CD4-positive, CD25-positive, alpha-beta regulatory T cell (primary cell): ENCODE measurements around the gene COL21A1. TPM values are rescaled to one million over a fixed set of nuclear protein-coding genes. Genes with fewer than 3 reads are reported as not detected.

Experiments used
- ATAC-seq, 2 donors: fragments of 150-1000 bp; cut with Tn5 transposase; one replicate each; pipeline ENCODE4 v1.10.0; 2021; ENCODE audit warnings: low read depth in 2 of 2, moderate number of reproducible peaks in 2 of 2, moderate library complexity in 1 of 2
- DNase-seq, 3 donors: peaks; one replicate each; pipeline versions ENCODE4 v3.0.0 to v3.0.0-alpha.2; 2012 to 2022; ENCODE audit warnings: mixed read lengths in 1 of 3
- H3K27ac ChIP-seq: one replicate; pipeline ENCODE4 v1.7.0; 2013; ENCODE audit warnings: mild to moderate bottlenecking, low read length; ENCODE audit not compliant: insufficient read depth, poor library complexity, severe bottlenecking
- H3K27me3 ChIP-seq: one replicate; pipeline ENCODE4 v1.7.0; 2013; ENCODE audit warnings: low read length; ENCODE audit not compliant: control insufficient read depth, insufficient read depth
- H3K36me3 ChIP-seq: one replicate; pipeline ENCODE4 v1.7.0; 2013; ENCODE audit warnings: mild to moderate bottlenecking, low read length, moderate library complexity; ENCODE audit not compliant: control insufficient read depth, insufficient read depth
- H3K4me1 ChIP-seq: 2 replicates; pipeline ENCODE4 v1.7.0; 2013; ENCODE audit warnings: mild to moderate bottlenecking, low read length; ENCODE audit not compliant: insufficient read depth, control insufficient read depth, poor library complexity, severe bottlenecking
- H3K4me3 ChIP-seq: one replicate; pipeline ENCODE4 v1.7.0; 2013; ENCODE audit warnings: low read depth, mild to moderate bottlenecking, low read length, moderate library complexity
- H3K9me3 ChIP-seq, 2 experiments: 1 replicate in 1 of 2; 2 replicates in 1 of 2; pipeline ENCODE4 v1.7.0; 2013; ENCODE audit warnings: low read length in 2 of 2, mild to moderate bottlenecking in 1 of 2, moderate library complexity in 1 of 2; ENCODE audit not compliant: control insufficient read depth in 2 of 2
- H3K27ac Mint-ChIP-seq, 3 donors: one replicate each; pipeline ENCODE4 v1.8.0; 2020 to 2022; ENCODE audit warnings: mild to moderate bottlenecking in 3 of 3, mixed read lengths in 3 of 3, moderate library complexity in 2 of 3
- H3K27me3 Mint-ChIP-seq: one replicate; pipeline ENCODE4 v1.8.0; 2022; ENCODE audit warnings: mild to moderate bottlenecking, mixed read lengths
- H3K36me3 Mint-ChIP-seq: one replicate; pipeline ENCODE4 v1.8.0; 2020; ENCODE audit warnings: mixed read lengths
- H3K4me1 Mint-ChIP-seq, 4 donors: one replicate each; pipeline ENCODE4 v1.8.0; 2020 to 2022; ENCODE audit warnings: mixed read lengths in 4 of 4, mild to moderate bottlenecking in 1 of 4
- H3K4me3 Mint-ChIP-seq, 4 donors: one replicate each; pipeline ENCODE4 v1.8.0; 2020 to 2022; ENCODE audit warnings: mild to moderate bottlenecking in 4 of 4, mixed read lengths in 4 of 4, moderate library complexity in 3 of 4
- H3K9me3 Mint-ChIP-seq, 7 donors: one replicate each; pipeline ENCODE4 v1.8.0; 2020 to 2022; ENCODE audit warnings: mixed read lengths in 7 of 7, mild to moderate bottlenecking in 3 of 7, moderate library complexity in 2 of 7
- polyA plus RNA-seq, 4 donors: library from polyadenylated mRNA; unstranded; fragments of 300-500 nt; fragmentation: Illumina TruSeq; gene quantifications; one replicate each; pipeline ENCODE4 v1.2.3, GENCODE V29; 2021
- total RNA-seq: library from RNA; stranded (reverse); gene quantifications from one replicate; pipeline ENCODE4 v1.2.3, GENCODE V29; 2022

The COL21A1 gene
- total and polyA plus RNA-seq, 5 donors from 2014 or later, result not detected

DNA sequence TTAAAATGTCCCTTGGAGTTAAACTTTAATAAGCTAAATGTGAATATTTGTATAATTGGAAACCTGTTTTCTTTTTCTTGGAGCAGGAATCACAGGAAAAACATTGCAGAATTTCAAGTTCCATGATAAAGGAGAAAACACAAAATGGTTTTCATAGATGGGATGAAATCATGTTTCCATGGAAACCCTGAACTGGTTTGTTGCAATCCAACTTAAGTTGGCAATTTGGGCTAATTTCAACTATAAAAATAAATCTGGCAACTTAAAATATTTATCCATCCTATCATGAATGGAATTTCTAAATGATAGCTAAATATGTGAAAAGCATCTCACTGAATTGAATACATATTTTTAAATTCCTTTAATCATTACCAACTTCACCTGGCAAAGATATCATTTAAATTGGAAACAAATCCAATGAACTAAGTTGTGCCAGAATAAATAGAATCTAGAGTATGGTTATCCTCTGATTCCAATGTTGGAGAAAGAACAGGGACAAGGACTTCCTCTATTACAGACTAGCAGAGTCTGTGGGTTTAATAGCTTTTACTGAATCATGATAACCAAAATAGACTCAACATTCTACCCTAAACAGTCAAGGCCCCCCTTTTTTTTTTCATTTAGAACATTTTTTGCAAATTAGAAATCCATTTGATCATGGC is 33.2 kb downstream of the COL21A1 start:
- H3K4me3 Mint-ChIP-seq, result no peak overlapping the region
- H3K36me3 ChIP-seq, result no peaks in the 10 kb centered on the region
- no peak overlapping the region for H3K4me3 ChIP-seq
- no peaks in the 10 kb centered on the region for H3K4me1 ChIP-seq
- peaks cover 0 to 7% (median 5%) of the 10 kb centered on the region in 7 donors for H3K9me3 Mint-ChIP-seq
- no peaks in the 10 kb centered on the region for H3K27me3 Mint-ChIP-seq
- H3K4me1 Mint-ChIP-seq, result no peaks in the 10 kb centered on the region
- no peaks in the 10 kb centered on the region for H3K36me3 Mint-ChIP-seq
- H3K27me3 ChIP-seq, result no peaks in the 10 kb centered on the region
- no peak for DNase-seq
- no peak overlapping the region for H3K27ac Mint-ChIP-seq
- no peaks in the 10 kb centered on the region for H3K9me3 ChIP-seq
- H3K27ac ChIP-seq, result no peak overlapping the region
- ATAC-seq, result no peak

DNA sequence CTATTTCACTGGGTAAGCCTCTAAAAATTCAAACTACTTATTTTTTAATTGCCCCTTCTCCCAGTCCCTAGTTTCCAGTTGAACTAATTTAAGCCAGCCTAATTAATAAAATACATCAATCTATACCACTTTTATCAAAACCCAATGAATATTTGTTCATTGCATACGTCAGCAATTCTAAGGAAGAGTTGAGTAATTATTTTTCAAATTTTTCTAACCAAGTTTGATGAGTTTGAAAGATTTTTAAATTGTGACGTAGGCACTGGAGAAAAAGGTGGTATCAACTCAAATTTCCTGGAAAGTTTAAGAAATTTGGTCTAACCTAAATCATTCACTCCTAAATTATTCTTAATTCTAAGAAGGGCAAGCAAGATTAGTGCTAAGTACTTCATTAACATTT is 35.7 kb downstream of the COL21A1 start:
- peaks cover 0 to 23% (median 7%) of the 10 kb centered on the region in 7 donors for H3K9me3 Mint-ChIP-seq
- H3K9me3 ChIP-seq, result no peaks in the 10 kb centered on the region
- no peaks in the 10 kb centered on the region for H3K36me3 Mint-ChIP-seq

DNA sequence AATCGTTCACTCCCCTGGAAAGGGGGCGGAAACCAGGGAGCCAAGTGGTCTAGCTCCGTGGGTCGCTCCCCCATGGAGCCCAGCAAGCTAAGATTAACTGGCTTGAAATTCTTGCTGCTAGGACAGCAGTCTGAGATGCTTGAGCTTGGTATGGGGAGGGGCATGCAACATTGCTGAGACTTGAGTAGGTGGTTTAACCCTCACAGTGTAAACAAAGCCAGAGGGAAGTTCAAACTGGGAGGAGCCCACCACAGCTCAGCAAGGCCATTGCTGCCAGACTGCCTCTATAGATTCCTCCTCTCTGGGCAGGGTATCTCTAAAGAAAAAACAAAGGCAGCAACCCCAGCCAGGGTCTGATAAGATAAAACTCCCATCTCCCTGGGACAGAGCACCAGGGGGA is 43.2 kb downstream of the COL21A1 start:
- no peak for DNase-seq
- Mint-ChIP-seq H3K36me3 (no peaks in the 10 kb centered on the region), H3K27ac (no peak overlapping the region), H3K4me3 (no peak overlapping the region), H3K27me3 (no peaks in the 10 kb centered on the region), H3K4me1 (no peaks in the 10 kb centered on the region), H3K9me3 (peaks cover 0 to 34% (median 10%) of the 10 kb centered on the region in 7 donors)
- Histone ChIP-seq H3K27ac (no peak overlapping the region), H3K36me3 (no peaks in the 10 kb centered on the region), H3K4me1 (no peaks in the 10 kb centered on the region), H3K4me3 (no peak overlapping the region), H3K27me3 (no peaks in the 10 kb centered on the region), H3K9me3 (peaks cover 0 to 4% of the 10 kb centered on the region in 2 experiments)
- no peak for ATAC-seq

More for the DNA sequence above, 35.7 kb downstream of the COL21A1 start:
- no peak for DNase-seq
- Mint-ChIP-seq H3K27me3 (no peaks in the 10 kb centered on the region), H3K4me1 (no peaks in the 10 kb centered on the region), H3K4me3 (no peak overlapping the region), H3K27ac (no peak overlapping the region)
- H3K36me3 ChIP-seq, result no peaks in the 10 kb centered on the region
- ATAC-seq, result no peak
- no peak overlapping the region for H3K4me3 ChIP-seq
- no peak overlapping the region for H3K27ac ChIP-seq
- no peaks in the 10 kb centered on the region for H3K27me3 ChIP-seq
- no peaks in the 10 kb centered on the region for H3K4me1 ChIP-seq

DNA sequence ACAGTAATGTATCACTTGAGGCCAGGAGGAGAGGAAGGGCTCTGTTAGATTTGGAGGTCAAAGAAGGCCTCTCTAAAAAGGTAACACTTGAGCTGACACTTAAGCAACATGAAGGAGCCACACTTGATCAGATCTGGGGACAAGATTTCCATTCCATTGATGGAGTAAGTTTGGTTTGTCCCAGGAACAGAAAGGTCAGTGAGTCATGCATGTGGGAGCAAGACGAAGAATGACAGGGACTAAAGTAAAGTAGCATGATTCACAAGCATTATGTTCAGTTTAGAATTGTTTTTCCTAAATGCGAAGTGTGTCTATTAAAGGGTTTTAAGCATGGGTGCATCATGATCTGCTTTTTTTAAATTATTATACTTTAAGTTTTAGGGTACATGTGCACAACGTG is 47.4 kb downstream of the COL21A1 start:
- H3K36me3 Mint-ChIP-seq, result no peaks in the 10 kb centered on the region
- ATAC-seq (no peak), DNase-seq (no peak)
- H3K27ac Mint-ChIP-seq, result no peak overlapping the region
- Histone ChIP-seq H3K9me3 (peaks cover 0 to 4% of the 10 kb centered on the region in 2 experiments), H3K27me3 (no peaks in the 10 kb centered on the region), H3K36me3 (no peaks in the 10 kb centered on the region), H3K4me1 (no peaks in the 10 kb centered on the region), H3K27ac (no peak overlapping the region), H3K4me3 (no peak overlapping the region)
- H3K4me3 Mint-ChIP-seq, result no peak overlapping the region
- no peaks in the 10 kb centered on the region for H3K27me3 Mint-ChIP-seq
- H3K4me1 Mint-ChIP-seq, result no peaks in the 10 kb centered on the region
- H3K9me3 Mint-ChIP-seq, result peaks cover 0 to 16% (median 5%) of the 10 kb centered on the region in 7 donors

DNA sequence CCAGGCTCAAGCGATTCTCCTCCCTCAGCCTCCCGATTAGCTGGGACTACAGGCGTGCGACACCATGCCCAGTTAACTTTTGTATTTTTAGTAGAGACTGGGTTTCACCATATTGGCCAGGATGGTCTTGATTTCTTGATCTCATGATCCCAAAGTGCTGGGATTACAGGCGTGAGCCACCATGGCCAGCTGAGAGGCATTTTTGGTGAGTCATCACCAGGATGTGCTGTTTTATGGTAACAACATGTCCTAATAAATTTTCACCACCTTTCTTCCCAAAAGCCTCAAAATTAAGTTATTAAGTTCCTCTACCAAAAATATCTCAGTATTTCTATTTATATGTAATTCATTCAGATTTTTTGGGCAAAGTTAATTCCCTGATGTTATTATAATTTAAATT is 53.5 kb downstream of the COL21A1 start:
- Mint-ChIP-seq H3K4me1 (no peaks in the 10 kb centered on the region), H3K27ac (no peak overlapping the region)
- H3K27me3 ChIP-seq, result no peaks in the 10 kb centered on the region

DNA sequence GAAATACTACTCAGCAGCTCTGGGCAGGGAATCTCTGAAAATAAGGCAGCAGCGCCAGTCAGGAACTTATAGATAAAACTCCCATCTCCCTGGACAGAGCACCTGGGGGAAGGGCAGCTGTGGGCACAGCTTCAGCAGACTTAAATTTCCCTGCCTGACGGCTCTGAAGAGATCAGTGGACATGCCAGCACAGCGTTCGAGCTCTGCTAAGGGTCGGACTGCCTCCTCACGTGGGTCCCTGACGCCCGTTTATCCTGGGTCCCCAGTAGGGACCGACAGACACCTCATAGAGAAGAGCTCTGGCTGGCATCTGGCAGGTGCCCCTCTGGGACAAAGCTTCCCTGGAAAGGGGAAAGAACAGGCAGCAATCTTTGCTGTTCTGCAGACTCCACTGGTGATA is 59.0 kb downstream of the COL21A1 start:
- DNase-seq (no peak), ATAC-seq (no peak)
- no peaks in the 10 kb centered on the region for H3K27me3 Mint-ChIP-seq
- H3K4me1 Mint-ChIP-seq, result no peaks in the 10 kb centered on the region
- Histone ChIP-seq H3K9me3 (no peaks in the 10 kb centered on the region), H3K27ac (no peak overlapping the region), H3K27me3 (no peaks in the 10 kb centered on the region), H3K4me3 (no peak overlapping the region), H3K36me3 (no peaks in the 10 kb centered on the region), H3K4me1 (no peaks in the 10 kb centered on the region)
- no peak overlapping the region for H3K27ac Mint-ChIP-seq
- no peak overlapping the region for H3K4me3 Mint-ChIP-seq
- peaks cover 0 to 23% (median 12%) of the 10 kb centered on the region in 7 donors for H3K9me3 Mint-ChIP-seq
- H3K36me3 Mint-ChIP-seq, result no peaks in the 10 kb centered on the region

More for the DNA sequence above, 53.5 kb downstream of the COL21A1 start:
- DNase-seq (no peak), ATAC-seq (no peak)
- no peak overlapping the region for H3K4me3 Mint-ChIP-seq
- H3K9me3 Mint-ChIP-seq, result peaks cover 0 to 27% (median 7%) of the 10 kb centered on the region in 7 donors
- no peaks in the 10 kb centered on the region for H3K36me3 Mint-ChIP-seq
- H3K27me3 Mint-ChIP-seq, result no peaks in the 10 kb centered on the region
- H3K9me3 ChIP-seq, result no peaks in the 10 kb centered on the region
- H3K27ac ChIP-seq, result no peak overlapping the region
- H3K4me3 ChIP-seq, result no peak overlapping the region
- H3K4me1 ChIP-seq, result no peaks in the 10 kb centered on the region
- no peaks in the 10 kb centered on the region for H3K36me3 ChIP-seq

DNA sequence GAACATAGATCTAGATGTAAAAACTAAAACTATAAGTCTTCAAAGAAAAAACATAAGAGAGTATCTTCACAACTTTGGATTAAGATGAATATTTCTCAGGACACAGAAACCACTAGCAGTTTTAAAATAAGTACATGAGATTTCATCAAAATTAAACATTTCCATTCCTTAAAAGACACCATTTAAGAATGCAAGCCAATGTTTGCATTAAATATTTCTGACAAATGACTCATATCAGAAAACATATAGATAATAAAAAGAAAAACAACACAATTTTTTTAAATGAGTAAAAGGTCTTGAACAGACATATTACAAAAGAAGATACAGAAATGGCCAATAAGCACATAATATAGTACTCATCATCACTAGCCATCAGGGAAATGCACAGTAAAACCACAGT is 59.7 kb downstream of the COL21A1 start:
- ATAC-seq, result no peak
- Mint-ChIP-seq H3K9me3 (peaks cover 0 to 26% (median 12%) of the 10 kb centered on the region in 7 donors), H3K4me3 (no peak overlapping the region), H3K27me3 (no peaks in the 10 kb centered on the region), H3K4me1 (no peaks in the 10 kb centered on the region), H3K36me3 (no peaks in the 10 kb centered on the region), H3K27ac (no peak overlapping the region)
- H3K9me3 ChIP-seq, result no peaks in the 10 kb centered on the region
- DNase-seq, result no peak
- H3K4me1 ChIP-seq, result no peaks in the 10 kb centered on the region
- no peaks in the 10 kb centered on the region for H3K27me3 ChIP-seq
- no peak overlapping the region for H3K27ac ChIP-seq
- H3K4me3 ChIP-seq, result no peak overlapping the region
- H3K36me3 ChIP-seq, result no peaks in the 10 kb centered on the region

DNA sequence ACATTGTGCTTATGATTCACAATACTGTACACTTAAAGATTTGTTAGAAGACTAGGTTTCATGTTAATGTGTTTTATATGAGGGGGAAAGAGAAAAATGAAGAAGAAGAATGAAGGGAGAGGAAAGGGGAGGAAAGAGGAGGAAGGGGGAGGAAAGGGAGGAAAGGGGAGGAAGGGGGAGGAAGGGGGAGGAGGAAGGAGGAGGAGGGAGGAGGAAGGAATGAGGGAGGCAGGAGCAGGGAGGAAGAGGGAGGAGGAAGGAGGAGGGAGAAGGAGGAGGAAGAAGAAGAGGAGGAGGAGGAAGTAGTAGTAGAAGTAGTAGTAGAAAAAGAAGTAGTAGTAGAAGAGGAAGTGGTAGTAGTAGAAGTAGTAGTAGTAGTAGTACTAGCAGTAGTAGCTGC is 70.6 kb downstream of the COL21A1 start:
- Histone ChIP-seq H3K9me3 (peaks cover 5% of the 10 kb centered on the region in 2 experiments), H3K4me1 (no peaks in the 10 kb centered on the region), H3K36me3 (no peaks in the 10 kb centered on the region), H3K4me3 (no peak overlapping the region), H3K27ac (no peak overlapping the region), H3K27me3 (no peaks in the 10 kb centered on the region)
- ATAC-seq (no peak), DNase-seq (no peak)
- Mint-ChIP-seq H3K27ac (no peak overlapping the region), H3K4me1 (no peaks in the 10 kb centered on the region), H3K4me3 (no peak overlapping the region), H3K36me3 (no peaks in the 10 kb centered on the region), H3K9me3 (peaks cover 0 to 42% (median 5%) of the 10 kb centered on the region in 7 donors), H3K27me3 (no peaks in the 10 kb centered on the region)
